GM12801 (cell line): ENCODE measurements around the gene SLC30A10.

ENCODE experiments used
- TF ChIP-seq, protein P1 (sequence below): IDR thresholded peaks from one replicate; pipeline ENCODE4 v1.5.1; 2011; ENCODE audit warnings: control low read depth; ENCODE audit not compliant: insufficient read length; ENCODE audit errors: extremely low read depth

The SLC30A10 gene

DNA sequence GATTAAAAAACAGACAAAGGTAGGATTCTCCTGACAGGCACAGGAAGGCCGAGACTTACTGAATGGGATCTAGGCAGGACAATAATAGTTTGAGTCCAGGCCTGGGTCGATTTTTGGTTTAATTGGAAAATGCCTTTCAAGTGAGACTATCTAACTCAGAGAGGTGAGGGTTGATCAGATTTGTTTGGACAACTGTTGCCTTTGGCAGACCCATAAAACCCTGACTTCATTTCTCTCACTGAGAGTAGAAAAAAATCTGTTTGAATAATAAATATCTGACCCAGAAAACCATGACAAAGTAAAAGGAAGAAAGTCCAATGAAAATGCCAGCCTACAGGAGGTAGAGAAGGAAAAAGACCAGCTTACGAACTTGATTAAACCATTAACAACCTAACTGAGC, 12.3 kb upstream of the SLC30A10 start:
- TF ChIP-seq, protein P1, sequence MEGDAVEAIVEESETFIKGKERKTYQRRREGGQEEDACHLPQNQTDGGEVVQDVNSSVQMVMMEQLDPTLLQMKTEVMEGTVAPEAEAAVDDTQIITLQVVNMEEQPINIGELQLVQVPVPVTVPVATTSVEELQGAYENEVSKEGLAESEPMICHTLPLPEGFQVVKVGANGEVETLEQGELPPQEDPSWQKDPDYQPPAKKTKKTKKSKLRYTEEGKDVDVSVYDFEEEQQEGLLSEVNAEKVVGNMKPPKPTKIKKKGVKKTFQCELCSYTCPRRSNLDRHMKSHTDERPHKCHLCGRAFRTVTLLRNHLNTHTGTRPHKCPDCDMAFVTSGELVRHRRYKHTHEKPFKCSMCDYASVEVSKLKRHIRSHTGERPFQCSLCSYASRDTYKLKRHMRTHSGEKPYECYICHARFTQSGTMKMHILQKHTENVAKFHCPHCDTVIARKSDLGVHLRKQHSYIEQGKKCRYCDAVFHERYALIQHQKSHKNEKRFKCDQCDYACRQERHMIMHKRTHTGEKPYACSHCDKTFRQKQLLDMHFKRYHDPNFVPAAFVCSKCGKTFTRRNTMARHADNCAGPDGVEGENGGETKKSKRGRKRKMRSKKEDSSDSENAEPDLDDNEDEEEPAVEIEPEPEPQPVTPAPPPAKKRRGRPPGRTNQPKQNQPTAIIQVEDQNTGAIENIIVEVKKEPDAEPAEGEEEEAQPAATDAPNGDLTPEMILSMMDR, result no peak

DNA sequence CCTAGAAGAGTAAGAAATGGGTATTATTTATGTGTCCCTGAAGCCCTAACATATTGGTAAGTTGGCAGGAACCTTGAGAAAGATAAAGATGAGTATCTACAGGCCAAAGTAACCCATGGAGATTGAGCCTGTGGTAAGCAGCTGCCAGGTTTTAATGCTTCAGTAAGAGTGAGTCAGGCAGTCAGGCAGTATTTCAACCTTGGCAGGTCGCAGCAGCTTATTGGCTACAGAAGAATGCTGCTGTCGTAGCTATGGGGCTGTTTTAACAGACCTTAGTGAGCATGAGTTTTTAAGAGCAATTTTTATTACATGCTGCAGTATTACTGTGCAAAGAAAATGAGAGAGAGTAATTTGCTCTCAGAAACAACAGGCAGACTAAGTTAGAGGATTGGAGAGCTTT, 10.3 kb upstream of the SLC30A10 start:
- TF ChIP-seq, protein P1, result no peak

DNA sequence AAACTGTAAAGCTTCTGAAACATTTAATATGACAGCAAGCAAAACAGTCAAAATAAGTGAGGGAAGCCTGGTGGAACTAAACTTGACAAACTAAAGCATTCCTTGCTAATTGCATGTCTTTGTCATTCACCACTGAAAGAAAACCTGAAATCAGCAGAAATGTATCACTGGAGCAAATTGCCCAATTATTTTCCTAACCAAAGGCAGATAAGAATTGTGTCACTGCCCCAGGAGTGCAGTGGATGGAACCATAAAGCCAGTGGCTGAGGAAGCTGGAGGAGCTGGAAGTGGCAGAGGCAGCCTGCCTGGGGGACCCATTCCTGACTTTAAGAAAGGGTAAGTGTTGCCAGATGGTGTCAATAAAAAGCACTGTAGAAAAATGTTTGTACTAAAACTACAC, 2.7 kb upstream of the SLC30A10 start:
- TF ChIP-seq, protein P1, result no peak

DNA sequence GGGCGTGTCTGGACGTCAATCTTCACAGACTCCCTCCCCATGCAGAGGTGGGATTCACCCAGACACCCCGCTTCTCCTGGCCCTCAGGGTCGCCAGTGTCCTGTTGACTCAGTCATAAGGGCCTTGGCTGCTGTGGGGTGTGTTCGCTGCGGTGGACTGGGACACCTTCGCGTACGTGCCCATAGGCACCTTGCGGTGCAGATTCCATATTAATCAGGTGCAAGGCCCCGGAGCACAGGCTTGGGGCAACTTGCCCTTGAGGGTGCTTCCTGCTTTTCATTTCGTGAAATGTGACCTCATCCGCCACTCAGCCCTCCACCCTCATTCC, 398 bp upstream of the SLC30A10 start:
- TF ChIP-seq, protein P1, result no peak

DNA sequence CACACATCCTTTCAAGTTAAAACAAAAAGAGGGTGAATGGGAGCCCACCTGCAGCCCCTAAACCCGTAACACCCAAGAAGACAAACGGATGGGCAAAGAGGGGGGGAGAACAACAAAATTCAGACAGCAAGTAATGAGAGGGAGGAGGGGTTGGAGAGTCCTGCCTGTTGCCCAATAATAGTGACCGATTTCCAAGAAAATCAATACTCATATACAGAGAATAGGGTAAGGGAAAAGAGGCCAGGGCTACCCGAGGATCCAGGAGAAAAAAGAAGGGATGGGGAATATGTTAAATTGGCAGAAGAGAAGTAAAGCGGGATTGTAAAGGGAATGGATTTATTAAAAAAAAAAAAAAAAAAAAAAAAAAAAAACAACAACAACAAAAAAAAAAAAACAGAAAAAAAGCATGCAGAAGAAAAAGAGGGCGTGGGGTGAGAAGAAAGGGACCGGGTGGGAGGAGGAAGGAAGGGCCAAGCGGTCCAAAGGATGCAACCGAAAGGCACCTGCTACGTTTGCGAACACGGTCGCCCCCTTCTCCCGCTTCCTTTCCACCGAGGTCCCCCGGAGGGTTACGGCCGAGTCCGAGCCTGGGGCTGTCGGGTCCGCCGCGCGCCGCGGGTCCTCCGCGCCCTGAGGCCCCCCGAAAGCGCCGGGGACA, 930 bp downstream of the SLC30A10 start:
- TF ChIP-seq, protein P1, result no peak

DNA sequence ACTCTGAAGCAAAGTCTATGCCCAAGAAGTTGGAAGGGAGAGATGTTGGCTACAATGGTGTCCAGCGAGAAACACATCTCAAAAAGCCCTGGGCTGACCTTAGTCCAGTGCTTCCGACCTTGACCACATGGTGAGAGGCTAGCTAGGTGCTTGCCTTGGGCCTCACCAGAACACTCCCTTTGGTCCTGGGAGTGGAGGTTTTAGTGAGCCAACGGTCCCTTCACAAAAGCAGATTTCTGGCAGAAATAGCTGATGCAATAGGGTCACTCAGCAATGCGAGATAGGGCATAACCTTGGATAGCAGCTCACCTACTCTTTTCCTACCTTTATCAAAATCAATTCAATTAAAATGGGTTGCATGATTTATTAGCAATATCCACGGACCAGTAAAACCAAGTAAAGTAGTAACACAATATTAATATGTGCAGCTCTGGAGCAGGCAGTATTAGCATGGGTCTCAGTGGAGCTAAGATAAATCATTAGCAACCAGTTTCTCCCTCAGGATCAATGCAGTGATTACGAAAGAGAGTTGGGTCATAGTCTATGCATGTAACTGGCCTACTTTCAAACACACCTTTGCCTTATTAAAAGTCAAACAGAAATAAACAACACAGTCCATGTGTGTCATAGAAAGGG, 1.9 kb downstream of the SLC30A10 start:
- TF ChIP-seq, protein P1, result no peak

DNA sequence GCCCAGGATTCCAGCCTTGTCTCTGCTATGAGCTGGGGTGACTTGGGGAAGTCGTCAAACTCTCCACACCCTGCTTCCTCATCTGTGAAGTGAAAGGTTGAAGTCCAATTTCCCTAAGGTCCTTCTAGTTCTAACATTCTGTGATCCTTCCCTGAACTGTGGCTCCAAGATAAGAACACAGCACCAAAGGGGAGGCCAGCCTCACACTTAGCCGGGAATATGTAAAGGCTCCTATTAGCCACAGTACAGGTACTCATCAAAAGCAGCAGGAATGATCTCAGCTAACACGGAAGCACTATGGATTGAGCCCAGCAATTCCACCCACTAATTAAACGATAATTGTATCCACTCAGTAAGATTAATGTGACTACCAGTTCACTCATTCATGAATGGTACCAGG, 4.0 kb downstream of the SLC30A10 start:
- TF ChIP-seq, protein P1, result no peak
